Measurements from ENCODE around the gene IZUMO4.

DNA sequence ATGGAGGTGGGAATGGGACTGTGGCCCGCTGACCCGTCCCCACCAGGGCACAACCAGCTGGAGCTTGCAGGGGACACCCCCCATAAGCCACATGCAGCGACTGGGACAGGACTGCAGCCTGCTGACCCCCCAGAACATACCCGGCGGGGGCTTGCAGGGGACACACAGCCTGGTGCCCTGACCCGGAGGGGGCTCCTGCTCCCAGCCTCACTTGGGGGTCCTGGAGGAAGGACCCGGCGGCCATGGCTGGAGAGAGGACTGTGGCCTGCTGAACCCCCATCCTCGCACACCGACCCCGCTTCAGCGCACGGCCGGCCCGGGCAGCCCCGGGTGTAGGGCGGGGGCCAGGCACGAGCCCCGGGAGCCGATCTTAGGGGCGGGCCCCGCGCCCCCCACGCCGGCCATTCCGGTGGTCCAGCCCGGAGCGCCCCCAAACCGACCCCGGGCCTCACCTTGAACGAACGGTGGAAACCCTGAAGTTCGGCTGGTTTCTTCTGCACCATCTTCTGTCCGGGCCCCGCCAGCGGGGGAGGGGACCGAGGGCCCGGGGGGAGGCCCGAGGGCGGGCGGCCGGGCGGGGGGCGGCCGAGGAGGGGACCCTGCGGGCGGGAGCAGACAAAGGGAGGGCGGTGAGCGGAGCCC, 46.2 kb upstream of the IZUMO4 start:
- no peak for TF ChIP-seq CTCF (IDR thresholded peaks at IDR 0.05)
- no peak for TF ChIP-seq POLR2A (IDR thresholded peaks at IDR 0.05)
